Measurements from ENCODE around the gene ASB10. TPM values are rescaled to one million over a fixed set of nuclear protein-coding genes. Genes with fewer than 3 reads are reported as not detected.

The ASB10 gene
- total and polyA plus RNA-seq, 2 of the 13 experiments (the other 11 are each of a cell fraction or from before 2014, with no cell fraction given) = not detected

- 0 out of 2 replicates have a peak, but pooled peaks have one; percentile 10 for TF ChIP-seq RERE (CRISPR knock-in tag; IDR thresholded peaks at IDR 0.05; ENCODE audit: low read depth)
- no peak for TF ChIP-seq TMF1 (CRISPR knock-in tag; IDR thresholded peaks at IDR 0.05; ENCODE audit: low read depth)
- TF ChIP-seq XRCC5 (optimal IDR thresholded peaks at IDR 0.05; ENCODE audit: low read length) = peak; percentile 58
- no peak for TF ChIP-seq LCORL (IDR thresholded peaks at IDR 0.05)
- TF ChIP-seq LCORL (CRISPR knock-in tag; IDR thresholded peaks at IDR 0.05) = peak; percentile 19; the same call in 1 of the 2 replicates
- no peak for TF ChIP-seq ZNF510 (CRISPR knock-in tag; IDR thresholded peaks at IDR 0.05; ENCODE audit: low read depth)
- no peak for TF ChIP-seq HOXA7 (CRISPR knock-in tag; IDR thresholded peaks at IDR 0.05)
- TF ChIP-seq CEBPZ (IDR thresholded peaks at IDR 0.05; ENCODE audit: low read length) = no peak
- no peak for TF ChIP-seq NCOA2 (CRISPR knock-in tag; IDR thresholded peaks at IDR 0.05)
- no peak for TF ChIP-seq ERF (CRISPR knock-in tag; IDR thresholded peaks at IDR 0.05)
- TF ChIP-seq CEBPB (IDR thresholded peaks at IDR 0.05; ENCODE audit: borderline replicate concordance, low read depth, low read length) = no peak
- no peak for TF ChIP-seq STAT5B (CRISPR knock-in tag; IDR thresholded peaks at IDR 0.05)
- TF ChIP-seq CSRNP2 (CRISPR knock-in tag; conservative IDR thresholded peaks at IDR 0.05; ENCODE audit: low read depth) = no peak
- TF ChIP-seq ZNF605 (CRISPR knock-in tag; IDR thresholded peaks at IDR 0.05) = no peak; the same call in 1 of the 2 replicates
- no peak for TF ChIP-seq ZNF616 (CRISPR knock-in tag; IDR thresholded peaks at IDR 0.05; ENCODE audit: low read depth)
- no peak for TF ChIP-seq ZFAT (CRISPR knock-in tag; conservative IDR thresholded peaks at IDR 0.05)
- TF ChIP-seq ZBTB33 (CRISPR knock-in tag; IDR thresholded peaks at IDR 0.05) = no peak
These were observed 45.3 kb upstream of the ASB10 start, which contains the start of gene CHPF2 (continued) for GRCh38 chr7:151232091-151232916.
